Measurements from ENCODE around the gene MYH11.

The MYH11 gene

DNA sequence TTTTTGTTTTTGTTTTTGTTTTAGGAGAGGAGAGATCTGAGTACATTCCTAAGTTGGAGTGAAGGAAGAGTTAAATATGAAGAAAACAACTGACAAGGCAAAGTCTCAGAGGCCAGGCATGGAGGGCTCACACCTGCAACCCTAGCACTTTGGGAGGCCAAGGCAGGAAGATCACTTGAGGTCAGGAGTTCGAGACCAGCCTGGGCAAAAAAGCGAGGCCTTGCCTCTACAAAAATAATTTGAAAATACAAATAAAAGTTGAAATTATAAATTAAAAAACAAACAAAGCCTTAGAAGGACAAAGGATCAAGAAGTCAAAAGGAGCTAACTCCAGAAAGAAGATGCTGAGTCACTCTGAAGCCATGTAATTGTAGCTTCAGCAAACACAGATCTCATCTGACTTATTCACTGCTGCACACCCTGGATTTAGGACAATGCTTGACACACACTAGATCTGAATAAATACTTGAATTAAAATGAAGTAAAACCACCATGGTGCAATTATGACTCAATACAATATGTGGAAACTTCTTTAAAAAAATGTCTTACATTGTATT is 22.5 kb upstream of the MYH11 start:
- TF ChIP-seq, protein P1, sequence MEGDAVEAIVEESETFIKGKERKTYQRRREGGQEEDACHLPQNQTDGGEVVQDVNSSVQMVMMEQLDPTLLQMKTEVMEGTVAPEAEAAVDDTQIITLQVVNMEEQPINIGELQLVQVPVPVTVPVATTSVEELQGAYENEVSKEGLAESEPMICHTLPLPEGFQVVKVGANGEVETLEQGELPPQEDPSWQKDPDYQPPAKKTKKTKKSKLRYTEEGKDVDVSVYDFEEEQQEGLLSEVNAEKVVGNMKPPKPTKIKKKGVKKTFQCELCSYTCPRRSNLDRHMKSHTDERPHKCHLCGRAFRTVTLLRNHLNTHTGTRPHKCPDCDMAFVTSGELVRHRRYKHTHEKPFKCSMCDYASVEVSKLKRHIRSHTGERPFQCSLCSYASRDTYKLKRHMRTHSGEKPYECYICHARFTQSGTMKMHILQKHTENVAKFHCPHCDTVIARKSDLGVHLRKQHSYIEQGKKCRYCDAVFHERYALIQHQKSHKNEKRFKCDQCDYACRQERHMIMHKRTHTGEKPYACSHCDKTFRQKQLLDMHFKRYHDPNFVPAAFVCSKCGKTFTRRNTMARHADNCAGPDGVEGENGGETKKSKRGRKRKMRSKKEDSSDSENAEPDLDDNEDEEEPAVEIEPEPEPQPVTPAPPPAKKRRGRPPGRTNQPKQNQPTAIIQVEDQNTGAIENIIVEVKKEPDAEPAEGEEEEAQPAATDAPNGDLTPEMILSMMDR (IDR thresholded peaks at IDR 0.05; ENCODE audit: borderline replicate concordance, insufficient read depth, low read depth, low read length), result no peak
- no peak overlapping the region for H3K4me3 ChIP-seq (ENCODE audit: low read depth, low read length)

DNA sequence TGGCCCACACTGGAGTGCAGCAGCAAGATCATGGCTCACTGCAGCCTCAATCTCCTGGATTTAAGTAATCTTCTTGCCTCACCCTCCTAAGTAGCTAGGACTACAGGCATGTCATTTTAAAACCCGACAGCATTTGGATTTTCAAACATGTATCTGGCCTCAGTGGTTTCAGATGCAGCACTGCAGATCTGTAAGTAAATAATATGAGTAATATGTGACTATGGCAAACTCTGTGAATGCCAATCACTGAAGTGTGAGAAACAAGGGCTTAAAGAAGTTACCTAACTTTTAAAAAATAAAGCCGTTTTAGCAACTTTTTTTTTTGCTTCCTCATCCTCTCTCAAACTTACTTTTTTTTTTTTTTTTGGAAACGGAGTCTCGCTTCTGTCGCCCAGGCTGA is 19.7 kb upstream of the MYH11 start:
- TF ChIP-seq, protein P1 (IDR thresholded peaks at IDR 0.05; ENCODE audit: borderline replicate concordance, insufficient read depth, low read depth, low read length), result no peak
- H3K4me3 ChIP-seq (ENCODE audit: low read depth, low read length), result no peak overlapping the region

DNA sequence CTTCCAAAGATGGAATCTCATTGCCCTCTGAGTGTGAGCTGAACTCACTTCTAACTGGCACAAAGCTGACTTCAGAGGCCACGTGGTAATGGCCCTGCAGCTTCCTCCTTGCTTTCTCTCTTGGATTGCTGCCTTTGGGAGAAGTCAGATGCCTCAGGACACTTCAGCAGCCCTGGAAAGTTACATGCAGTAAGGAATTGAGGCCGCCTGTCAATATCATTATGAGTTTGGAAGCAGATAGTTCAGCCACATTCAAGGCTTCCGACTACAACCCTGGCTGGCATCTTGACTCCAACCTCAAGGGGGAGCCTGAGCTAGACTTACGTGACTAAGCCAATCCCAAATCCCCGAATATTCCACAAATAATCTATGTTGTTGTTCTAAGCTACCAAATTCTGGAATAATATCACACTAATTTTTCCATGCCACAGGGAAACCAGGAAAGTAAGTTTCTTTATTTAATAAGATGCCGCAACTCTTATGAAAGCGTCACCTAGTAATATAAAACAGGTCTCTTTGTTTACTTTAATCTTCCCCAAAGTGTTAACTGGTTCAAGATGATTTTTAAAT is 18.0 kb upstream of the MYH11 start:
- TF ChIP-seq, protein P1 (IDR thresholded peaks at IDR 0.05; ENCODE audit: borderline replicate concordance, insufficient read depth, low read depth, low read length), result peak; percentile 71
- H3K4me3 ChIP-seq (ENCODE audit: low read depth, low read length), result no peak overlapping the region

DNA sequence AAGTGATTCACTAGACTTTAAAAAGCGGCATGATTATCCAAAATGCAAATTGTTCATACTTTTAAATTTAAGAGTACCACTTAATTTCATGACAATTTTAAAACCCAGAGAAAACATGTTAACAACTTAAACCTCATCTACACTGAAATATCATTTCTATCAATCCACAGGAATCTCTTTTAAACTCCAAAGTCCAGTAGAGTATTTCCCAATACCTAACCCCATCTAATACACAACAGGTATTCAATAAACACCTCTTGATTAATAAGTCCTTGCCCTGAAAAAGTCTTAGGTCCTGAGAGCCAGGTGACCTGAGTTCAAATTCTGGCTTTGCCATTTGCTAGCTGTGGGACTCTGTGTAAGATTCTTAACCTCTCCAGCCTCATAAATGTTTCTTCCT is 16.9 kb upstream of the MYH11 start:
- no peak overlapping the region for H3K4me3 ChIP-seq (ENCODE audit: low read depth, low read length)
- TF ChIP-seq, protein P1 (IDR thresholded peaks at IDR 0.05; ENCODE audit: borderline replicate concordance, insufficient read depth, low read depth, low read length), result no peak

DNA sequence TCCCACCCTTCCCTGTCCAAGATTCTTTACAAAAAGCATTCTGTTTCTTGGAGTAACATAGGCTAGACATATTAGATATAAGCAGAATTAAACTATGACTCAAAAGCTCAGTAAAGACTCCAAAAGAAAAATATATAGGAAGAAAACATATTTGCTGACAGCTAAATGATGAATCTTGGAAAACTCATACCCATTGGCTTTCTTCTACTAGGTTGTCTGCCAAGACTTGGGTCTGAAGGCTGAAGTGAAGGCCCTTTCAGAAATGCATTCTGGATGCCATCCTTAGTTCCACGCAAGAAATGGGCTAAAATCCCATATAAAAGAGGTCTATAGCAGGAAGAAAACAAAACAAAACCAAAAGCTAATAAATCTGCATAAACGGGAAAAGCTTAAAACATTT is 16.5 kb upstream of the MYH11 start:
- H3K4me3 ChIP-seq (ENCODE audit: low read depth, low read length), result no peak overlapping the region
- TF ChIP-seq, protein P1 (IDR thresholded peaks at IDR 0.05; ENCODE audit: borderline replicate concordance, insufficient read depth, low read depth, low read length), result no peak

DNA sequence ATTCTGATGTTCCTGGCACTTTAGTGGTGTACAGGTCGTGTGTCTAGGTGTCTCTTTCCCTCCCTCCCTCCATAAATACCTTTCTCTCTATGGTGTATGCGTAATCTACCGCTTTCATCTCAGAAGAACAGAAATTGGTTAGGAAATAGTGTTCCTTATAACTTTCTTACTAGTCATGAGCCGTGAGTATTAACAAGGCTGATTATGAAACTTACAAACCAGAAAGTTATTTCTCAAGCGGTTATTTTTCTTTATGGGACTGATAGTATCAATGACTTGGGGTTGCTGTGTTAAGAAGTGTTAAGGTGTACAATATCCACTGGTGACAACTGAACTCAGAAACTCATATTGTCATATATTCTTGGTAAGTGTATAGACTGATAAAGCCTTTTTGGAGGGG is 13.2 kb upstream of the MYH11 start:
- no peak overlapping the region for H3K4me3 ChIP-seq (ENCODE audit: low read depth, low read length)
- TF ChIP-seq, protein P1 (IDR thresholded peaks at IDR 0.05; ENCODE audit: borderline replicate concordance, insufficient read depth, low read depth, low read length), result no peak

DNA sequence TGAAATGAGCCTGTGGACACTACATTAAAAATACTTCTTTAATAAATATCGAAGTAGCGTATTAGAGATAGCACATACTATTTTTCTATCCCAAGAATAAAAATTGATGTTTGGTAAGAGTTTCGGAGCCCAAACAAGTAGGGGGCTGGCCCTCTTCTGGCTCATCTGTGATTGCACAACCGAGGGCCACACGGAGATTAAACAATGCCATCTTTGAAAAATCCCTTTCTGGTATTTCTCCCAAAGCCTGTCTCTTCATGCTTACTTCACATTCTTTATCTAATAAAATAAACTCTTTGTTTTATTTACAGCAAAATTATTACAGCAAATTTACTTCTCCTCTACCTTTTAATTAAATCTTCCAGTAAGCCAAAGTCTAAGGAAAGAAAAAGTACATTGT is 9.6 kb upstream of the MYH11 start:
- no peak overlapping the region for H3K4me3 ChIP-seq (ENCODE audit: low read depth, low read length)
- TF ChIP-seq, protein P1 (IDR thresholded peaks at IDR 0.05; ENCODE audit: borderline replicate concordance, insufficient read depth, low read depth, low read length), result no peak

Measured in GM12875 (cell line).